ENCODE results near the gene TOX3.

The TOX3 gene

GRCh38 chr16:52539191-52539590, 7.8 kb downstream of the TOX3 start:
- no peaks in the 10 kb centered on the region for H3K36me3 ChIP-seq (ENCODE audit: control insufficient read depth in 1 of 2, insufficient read depth in 2 of 2, low read length in 2 of 2)
- no peak overlapping the region for H3K4me3 ChIP-seq (ENCODE audit: low read depth in 1 of 2, low read length in 2 of 2)
- H3K27ac ChIP-seq (ENCODE audit: low read depth, low read length): no peak overlapping the region
- H3K9me3 ChIP-seq (ENCODE audit: control insufficient read depth in 1 of 2, low read length in 2 of 2): no peaks in the 10 kb centered on the region
- H3K27me3 ChIP-seq (ENCODE audit: control insufficient read depth in 1 of 2, insufficient read depth in 2 of 2, low read length in 2 of 2): no peaks in the 10 kb centered on the region
- H3K9ac ChIP-seq (ENCODE audit: low read depth in 1 of 2, low read length in 2 of 2): no peak overlapping the region
- H3K4me1 ChIP-seq (ENCODE audit: control insufficient read depth in 1 of 2, insufficient read depth in 2 of 2, low read length in 2 of 2): peaks cover 0 to 31% of the 10 kb centered on the region in 2 donors

GRCh38 chr16:52538511-52538910, 8.4 kb downstream of the TOX3 start:
- Histone ChIP-seq H3K4me1 (ENCODE audit: control insufficient read depth in 1 of 2, insufficient read depth in 2 of 2, low read length in 2 of 2) (peaks cover 0 to 31% of the 10 kb centered on the region in 2 donors), H3K4me3 (ENCODE audit: low read depth in 1 of 2, low read length in 2 of 2) (no peak overlapping the region), H3K9me3 (ENCODE audit: control insufficient read depth in 1 of 2, low read length in 2 of 2) (no peaks in the 10 kb centered on the region), H3K36me3 (ENCODE audit: control insufficient read depth in 1 of 2, insufficient read depth in 2 of 2, low read length in 2 of 2) (no peaks in the 10 kb centered on the region), H3K27me3 (ENCODE audit: control insufficient read depth in 1 of 2, insufficient read depth in 2 of 2, low read length in 2 of 2) (no peaks in the 10 kb centered on the region), H3K9ac (ENCODE audit: low read depth in 1 of 2, low read length in 2 of 2) (no peak overlapping the region), H3K27ac (ENCODE audit: low read depth, low read length) (no peak overlapping the region)

- no peak overlapping the region for H3K9ac ChIP-seq (ENCODE audit: low read depth in 1 of 2, low read length in 2 of 2)
- no peaks in the 10 kb centered on the region for H3K27me3 ChIP-seq (ENCODE audit: control insufficient read depth in 1 of 2, insufficient read depth in 2 of 2, low read length in 2 of 2)
- peaks cover 0 to 24% of the 10 kb centered on the region in 2 donors for H3K4me1 ChIP-seq (ENCODE audit: control insufficient read depth in 1 of 2, insufficient read depth in 2 of 2, low read length in 2 of 2)
- no peak overlapping the region for H3K4me3 ChIP-seq (ENCODE audit: low read depth in 1 of 2, low read length in 2 of 2)
- H3K9me3 ChIP-seq (ENCODE audit: control insufficient read depth in 1 of 2, low read length in 2 of 2): no peaks in the 10 kb centered on the region
- no peak overlapping the region for H3K27ac ChIP-seq (ENCODE audit: low read depth, low read length)
- H3K36me3 ChIP-seq (ENCODE audit: control insufficient read depth in 1 of 2, insufficient read depth in 2 of 2, low read length in 2 of 2): no peaks in the 10 kb centered on the region
Observed at GRCh38 chr16:52537516-52537915, 9.4 kb downstream of the TOX3 start.

GRCh38 chr16:52535076-52535475, 11.9 kb downstream of the TOX3 start:
- H3K4me1 ChIP-seq (ENCODE audit: control insufficient read depth in 1 of 2, insufficient read depth in 2 of 2, low read length in 2 of 2): peaks cover 0 to 8% of the 10 kb centered on the region in 2 donors
- H3K27ac ChIP-seq (ENCODE audit: low read depth, low read length): no peak overlapping the region
- H3K27me3 ChIP-seq (ENCODE audit: control insufficient read depth in 1 of 2, insufficient read depth in 2 of 2, low read length in 2 of 2): no peaks in the 10 kb centered on the region
- H3K4me3 ChIP-seq (ENCODE audit: low read depth in 1 of 2, low read length in 2 of 2): no peak overlapping the region
- no peaks in the 10 kb centered on the region for H3K36me3 ChIP-seq (ENCODE audit: control insufficient read depth in 1 of 2, insufficient read depth in 2 of 2, low read length in 2 of 2)
- H3K9ac ChIP-seq (ENCODE audit: low read depth in 1 of 2, low read length in 2 of 2): no peak overlapping the region
- no peaks in the 10 kb centered on the region for H3K9me3 ChIP-seq (ENCODE audit: control insufficient read depth in 1 of 2, low read length in 2 of 2)

- Histone ChIP-seq H3K9me3 (ENCODE audit: control insufficient read depth in 1 of 2, low read length in 2 of 2) (no peaks in the 10 kb centered on the region), H3K36me3 (ENCODE audit: control insufficient read depth in 1 of 2, insufficient read depth in 2 of 2, low read length in 2 of 2) (no peaks in the 10 kb centered on the region), H3K9ac (ENCODE audit: low read depth in 1 of 2, low read length in 2 of 2) (no peak overlapping the region), H3K4me3 (ENCODE audit: low read depth in 1 of 2, low read length in 2 of 2) (no peak overlapping the region), H3K27me3 (ENCODE audit: control insufficient read depth in 1 of 2, insufficient read depth in 2 of 2, low read length in 2 of 2) (no peaks in the 10 kb centered on the region), H3K4me1 (ENCODE audit: control insufficient read depth in 1 of 2, insufficient read depth in 2 of 2, low read length in 2 of 2) (peaks cover 0 to 8% of the 10 kb centered on the region in 2 donors), H3K27ac (ENCODE audit: low read depth, low read length) (no peak overlapping the region)
Observed at GRCh38 chr16:52533296-52533695, 13.6 kb downstream of the TOX3 start.

- Histone ChIP-seq H3K27ac (ENCODE audit: low read depth, low read length) (no peak overlapping the region), H3K9ac (ENCODE audit: low read depth in 1 of 2, low read length in 2 of 2) (no peak overlapping the region), H3K36me3 (ENCODE audit: control insufficient read depth in 1 of 2, insufficient read depth in 2 of 2, low read length in 2 of 2) (no peaks in the 10 kb centered on the region), H3K9me3 (ENCODE audit: control insufficient read depth in 1 of 2, low read length in 2 of 2) (no peaks in the 10 kb centered on the region), H3K4me1 (ENCODE audit: control insufficient read depth in 1 of 2, insufficient read depth in 2 of 2, low read length in 2 of 2) (peaks cover 0 to 4% of the 10 kb centered on the region in 2 donors), H3K27me3 (ENCODE audit: control insufficient read depth in 1 of 2, insufficient read depth in 2 of 2, low read length in 2 of 2) (no peaks in the 10 kb centered on the region), H3K4me3 (ENCODE audit: low read depth in 1 of 2, low read length in 2 of 2) (no peak overlapping the region)
Observed at GRCh38 chr16:52532384-52532783, 14.6 kb downstream of the TOX3 start.

- no peaks in the 10 kb centered on the region for H3K36me3 ChIP-seq (ENCODE audit: control insufficient read depth in 1 of 2, insufficient read depth in 2 of 2, low read length in 2 of 2)
- H3K9me3 ChIP-seq (ENCODE audit: control insufficient read depth in 1 of 2, low read length in 2 of 2): no peaks in the 10 kb centered on the region
- no peaks in the 10 kb centered on the region for H3K27me3 ChIP-seq (ENCODE audit: control insufficient read depth in 1 of 2, insufficient read depth in 2 of 2, low read length in 2 of 2)
- H3K4me3 ChIP-seq (ENCODE audit: low read depth in 1 of 2, low read length in 2 of 2): no peak overlapping the region
- H3K4me1 ChIP-seq (ENCODE audit: control insufficient read depth in 1 of 2, insufficient read depth in 2 of 2, low read length in 2 of 2): no peaks in the 10 kb centered on the region
- no peak overlapping the region for H3K9ac ChIP-seq (ENCODE audit: low read depth in 1 of 2, low read length in 2 of 2)
- no peak overlapping the region for H3K27ac ChIP-seq (ENCODE audit: low read depth, low read length)
Observed at GRCh38 chr16:52529226-52529625, 17.7 kb downstream of the TOX3 start.

- Histone ChIP-seq H3K27ac (ENCODE audit: low read depth, low read length) (no peak overlapping the region), H3K4me1 (ENCODE audit: control insufficient read depth in 1 of 2, insufficient read depth in 2 of 2, low read length in 2 of 2) (no peaks in the 10 kb centered on the region), H3K4me3 (ENCODE audit: low read depth in 1 of 2, low read length in 2 of 2) (no peak overlapping the region)
Observed at GRCh38 chr16:52528393-52529065, 18.4 kb downstream of the TOX3 start.

GRCh38 chr16:52526830-52527229, 20.1 kb downstream of the TOX3 start:
- Histone ChIP-seq H3K27ac (ENCODE audit: low read depth, low read length) (no peak overlapping the region), H3K4me1 (ENCODE audit: control insufficient read depth in 1 of 2, insufficient read depth in 2 of 2, low read length in 2 of 2) (no peaks in the 10 kb centered on the region), H3K4me3 (ENCODE audit: low read depth in 1 of 2, low read length in 2 of 2) (no peak overlapping the region), H3K9me3 (ENCODE audit: control insufficient read depth in 1 of 2, low read length in 2 of 2) (no peaks in the 10 kb centered on the region), H3K27me3 (ENCODE audit: control insufficient read depth in 1 of 2, insufficient read depth in 2 of 2, low read length in 2 of 2) (no peaks in the 10 kb centered on the region), H3K36me3 (ENCODE audit: control insufficient read depth in 1 of 2, insufficient read depth in 2 of 2, low read length in 2 of 2) (peaks cover 0 to 3% of the 10 kb centered on the region in 2 donors), H3K9ac (ENCODE audit: low read depth in 1 of 2, low read length in 2 of 2) (no peak overlapping the region)

More at GRCh38 chr16:52528393-52529065, 18.4 kb downstream of the TOX3 start:
- no peaks in the 10 kb centered on the region for H3K27me3 ChIP-seq (ENCODE audit: control insufficient read depth in 1 of 2, insufficient read depth in 2 of 2, low read length in 2 of 2)
- no peak overlapping the region for H3K9ac ChIP-seq (ENCODE audit: low read depth in 1 of 2, low read length in 2 of 2)
- no peaks in the 10 kb centered on the region for H3K36me3 ChIP-seq (ENCODE audit: control insufficient read depth in 1 of 2, insufficient read depth in 2 of 2, low read length in 2 of 2)
- no peaks in the 10 kb centered on the region for H3K9me3 ChIP-seq (ENCODE audit: control insufficient read depth in 1 of 2, low read length in 2 of 2)

DNA sequence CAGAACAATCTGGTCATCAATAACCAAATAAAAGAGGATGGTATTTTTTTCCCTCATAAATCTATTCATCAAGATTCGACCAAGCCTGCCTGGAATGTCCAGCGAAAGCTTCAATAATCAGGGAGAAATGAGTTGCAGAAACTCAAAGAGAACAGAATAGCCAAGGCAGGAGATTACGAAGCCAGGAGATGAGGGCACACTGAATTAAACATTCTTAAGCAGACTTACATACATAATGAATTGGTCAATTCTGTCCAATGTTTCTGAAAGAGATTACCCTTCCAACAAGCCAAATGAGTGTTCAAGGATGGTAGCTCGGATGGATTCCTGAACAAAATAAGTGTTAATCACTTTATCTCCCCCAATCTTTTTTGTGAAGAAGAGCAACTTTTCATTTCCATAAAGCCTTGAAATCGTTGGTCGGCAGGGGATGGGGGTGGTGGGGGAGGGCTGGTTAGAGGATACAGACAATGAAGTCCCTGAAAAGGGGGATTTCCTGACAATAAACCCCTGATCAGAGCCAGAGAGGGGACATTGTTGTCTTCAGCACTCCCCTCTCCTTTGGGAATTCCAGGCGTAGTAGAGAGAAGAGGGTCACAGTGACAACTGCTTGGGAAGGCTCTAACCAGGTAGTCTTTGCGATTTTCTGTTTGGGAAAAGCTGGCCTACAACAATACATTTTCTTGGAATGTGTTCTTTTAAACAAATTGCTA, 20.7 kb downstream of the TOX3 start:
- Histone ChIP-seq H3K4me1 (ENCODE audit: control insufficient read depth in 1 of 2, insufficient read depth in 2 of 2, low read length in 2 of 2) (no peaks in the 10 kb centered on the region), H3K9me3 (ENCODE audit: control insufficient read depth in 1 of 2, low read length in 2 of 2) (no peaks in the 10 kb centered on the region), H3K36me3 (ENCODE audit: control insufficient read depth in 1 of 2, insufficient read depth in 2 of 2, low read length in 2 of 2) (peaks cover 0 to 3% of the 10 kb centered on the region in 2 donors), H3K27me3 (ENCODE audit: control insufficient read depth in 1 of 2, insufficient read depth in 2 of 2, low read length in 2 of 2) (no peaks in the 10 kb centered on the region), H3K27ac (ENCODE audit: low read depth, low read length) (no peak overlapping the region), H3K9ac (ENCODE audit: low read depth in 1 of 2, low read length in 2 of 2) (no peak overlapping the region), H3K4me3 (ENCODE audit: low read depth in 1 of 2, low read length in 2 of 2) (no peak overlapping the region)

Measured in duodenal mucosa (tissue), 2 donors.